Measurements from ENCODE around the gene IFNA21.

GRCh38 chr9:21141427-21141882, 25.0 kb downstream of the IFNA21 start, which contains the start of gene IFNW1:
- TF ChIP-seq CTCF (IDR thresholded peaks at IDR 0.05; ENCODE audit: low read length) (no peak), EZH2 (optimal IDR thresholded peaks at IDR 0.05; ENCODE audit: low read depth, low read length) (no peak), EZH2phosphoT487 (IDR thresholded peaks at IDR 0.05; ENCODE audit: low read length) (no peak)

Measured in MM.1S (cell line).